MM.1S (cell line): ENCODE measurements around the gene CES4A.

Experiments
- EZH2phosphoT487 ChIP-seq: fragments of 300-600 bp; sonication (generic); IDR thresholded peaks from 2 replicates; pipeline ENCODE4 v1.6.1; 2018; ENCODE audit warnings: antibody characterized with exemption, low read length
- TF ChIP-seq, protein P1 (sequence below): fragments of 300-600 bp; sonication (generic); IDR thresholded peaks from 2 replicates; pipeline ENCODE4 v1.5.1; 2016; ENCODE audit warnings: antibody characterized with exemption, low read length, mixed read lengths

DNA sequence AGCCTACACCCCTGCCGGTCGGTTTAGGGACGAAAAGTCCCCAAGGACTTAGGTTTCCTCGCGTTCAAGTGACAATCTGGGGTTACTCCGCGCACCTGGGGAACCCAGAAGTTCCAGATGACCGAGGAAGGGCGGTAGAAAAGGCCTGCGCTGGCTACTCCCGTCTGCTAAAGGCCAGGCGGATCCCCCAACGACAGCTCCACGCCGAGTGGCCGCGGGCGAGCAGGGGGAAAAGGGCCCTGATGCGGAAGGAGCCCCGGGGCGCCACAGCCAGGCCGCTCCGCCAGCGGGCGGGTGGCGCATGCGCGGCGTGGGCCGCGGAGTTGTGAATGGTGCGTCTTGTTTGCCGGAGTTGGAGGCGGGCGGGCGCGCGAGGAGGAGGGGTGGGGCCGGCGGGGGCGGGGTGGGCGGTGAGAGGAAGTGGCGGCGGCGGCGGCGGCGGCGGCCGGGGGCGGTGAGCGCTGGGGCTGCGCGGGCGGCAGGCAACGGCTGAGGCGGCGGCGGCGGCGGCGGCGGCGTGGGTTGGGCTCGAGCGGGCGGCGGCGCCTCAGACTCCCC is 40.4 kb downstream of the CES4A start, which contains the start of gene CBFB:
- TF ChIP-seq, protein P1, sequence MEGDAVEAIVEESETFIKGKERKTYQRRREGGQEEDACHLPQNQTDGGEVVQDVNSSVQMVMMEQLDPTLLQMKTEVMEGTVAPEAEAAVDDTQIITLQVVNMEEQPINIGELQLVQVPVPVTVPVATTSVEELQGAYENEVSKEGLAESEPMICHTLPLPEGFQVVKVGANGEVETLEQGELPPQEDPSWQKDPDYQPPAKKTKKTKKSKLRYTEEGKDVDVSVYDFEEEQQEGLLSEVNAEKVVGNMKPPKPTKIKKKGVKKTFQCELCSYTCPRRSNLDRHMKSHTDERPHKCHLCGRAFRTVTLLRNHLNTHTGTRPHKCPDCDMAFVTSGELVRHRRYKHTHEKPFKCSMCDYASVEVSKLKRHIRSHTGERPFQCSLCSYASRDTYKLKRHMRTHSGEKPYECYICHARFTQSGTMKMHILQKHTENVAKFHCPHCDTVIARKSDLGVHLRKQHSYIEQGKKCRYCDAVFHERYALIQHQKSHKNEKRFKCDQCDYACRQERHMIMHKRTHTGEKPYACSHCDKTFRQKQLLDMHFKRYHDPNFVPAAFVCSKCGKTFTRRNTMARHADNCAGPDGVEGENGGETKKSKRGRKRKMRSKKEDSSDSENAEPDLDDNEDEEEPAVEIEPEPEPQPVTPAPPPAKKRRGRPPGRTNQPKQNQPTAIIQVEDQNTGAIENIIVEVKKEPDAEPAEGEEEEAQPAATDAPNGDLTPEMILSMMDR, result peak; percentile 43; the same call in 1 of the 2 replicates
- no peak for TF ChIP-seq EZH2phosphoT487
